Measurements from ENCODE around the gene LSM14A. TPM values are rescaled to one million over a fixed set of nuclear protein-coding genes. Genes with fewer than 3 reads are reported as not detected.

LSM14A gene
- total and polyA plus RNA-seq, 2 of the 8 experiments (the other 6 are each of a cell fraction or from before 2014, with no cell fraction given): 117 to 195 TPM

GRCh38 chr19:34191355-34191962 lies 19.2 kb downstream of the LSM14A start:
- H3K23me2 ChIP-seq (ENCODE audit: low read depth, low read length): no peaks in the 10 kb centered on the region
- peaks cover 11 to 12% of the 10 kb centered on the region in 2 experiments for H4K20me1 ChIP-seq (replicated peaks in 1 of 2; ENCODE audit: control insufficient read depth in 1 of 2, insufficient read depth in 2 of 2, low read length in 2 of 2)
- H3K56ac ChIP-seq (replicated peaks; ENCODE audit: insufficient read length, low read depth, low read length): no peak overlapping the region
- H4K8ac ChIP-seq (ENCODE audit: extremely low read depth, insufficient read depth, low read length): no peak overlapping the region
- DNase-seq (ENCODE audit: low read depth in 1 of 2, low spot score in 2 of 2) (no peak), FAIRE-seq (no peak)
- 82% methylated on average over 3 of the region's 3 CpGs; no CpG with 5 or more reads in 1 of the 2 experiments for WGBS, 2 experiments (ENCODE audit: extremely low coverage in 1 of 2, insufficient coverage in 1 of 2, insufficient read length in 1 of 2, insufficient replicate concordance in 2 of 2, low coverage in 1 of 2, low lambda C conversion rate in 2 of 2, missing lambda C conversion rate in 1 of 2)
- no peak overlapping the region for H3K4me2 ChIP-seq (ENCODE audit: insufficient read depth in 1 of 2, low read depth in 2 of 2, low read length in 2 of 2)
- no peak overlapping the region for H3K23ac ChIP-seq (ENCODE audit: insufficient read length)
- CTCF ChIA-PET (ENCODE audit: partially characterized antibody): no interaction called here
- no peak overlapping the region for H3K14ac ChIP-seq (ENCODE audit: insufficient read length)
- no peak overlapping the region for H3K9ac ChIP-seq (replicated peaks in 1 of 4; ENCODE audit: extremely low read depth in 1 of 4, low read depth in 3 of 4, low read length in 3 of 4)
- no peak overlapping the region for H3K27ac ChIP-seq (ENCODE audit: low read depth, low read length)
- POLR2A ChIA-PET (ENCODE audit: partially characterized antibody): interaction anchor here (1.0 to 2.4 kb wide), 4 partner anchors 8 to 18 kb away, joined by 3 to 11 read pairs (median 4); no protein-coding TSS in a partner anchor
- H2AK5ac ChIP-seq (ENCODE audit: low read depth, low read length): no peak overlapping the region
- H3K36me3 ChIP-seq (ENCODE audit: control insufficient read depth in 2 of 4, insufficient read depth in 4 of 4, low read length in 3 of 4): peaks cover 2 to 27% (median 17%) of the 10 kb centered on the region in 4 experiments
- H3K9me3 ChIP-seq (ENCODE audit: insufficient read depth in 2 of 2, low read depth in 1 of 2, low read length in 1 of 2): no peaks in the 10 kb centered on the region
- no peak overlapping the region for H3K4me3 ChIP-seq (ENCODE audit: extremely low read depth in 1 of 4, insufficient read depth in 2 of 4, low read depth in 3 of 4, low read length in 4 of 4)
- H2BK5ac ChIP-seq (ENCODE audit: low read depth, low read length): no peak overlapping the region
- H2BK20ac ChIP-seq (ENCODE audit: low read length): no peak overlapping the region
- H3K4ac ChIP-seq (replicated peaks; ENCODE audit: insufficient read length, low read depth, low read length): no peak overlapping the region
- H2BK120ac ChIP-seq (replicated peaks; ENCODE audit: low read depth, low read length): no peak overlapping the region
- no peak overlapping the region for H2BK15ac ChIP-seq (ENCODE audit: low read length)
- no peak overlapping the region for H2BK12ac ChIP-seq (ENCODE audit: low read depth, low read length)
- no peaks in the 10 kb centered on the region for H3K79me1 ChIP-seq (ENCODE audit: low read depth, low read length)
- no peak overlapping the region for H4K5ac ChIP-seq (ENCODE audit: insufficient read length, low read depth, low read length)
- no peak overlapping the region for H4K91ac ChIP-seq (replicated peaks; ENCODE audit: insufficient read length, low read length)
- H2AFZ ChIP-seq (ENCODE audit: low read length): no peak overlapping the region
- no peaks in the 10 kb centered on the region for H3K27me3 ChIP-seq (replicated peaks in 1 of 4; ENCODE audit: control insufficient read depth in 3 of 4, extremely low read depth in 1 of 4, insufficient read depth in 3 of 4, low read length in 3 of 4)
- peaks cover 15 to 89% of the 10 kb centered on the region in 2 experiments for H3K79me2 ChIP-seq (ENCODE audit: control insufficient read depth in 1 of 2, insufficient read depth in 2 of 2, low read length in 2 of 2)
- no peak overlapping the region for H3K18ac ChIP-seq (ENCODE audit: extremely low read depth, low read length)
- H3K4me1 ChIP-seq (replicated peaks in 1 of 4; ENCODE audit: control insufficient read depth in 3 of 4, insufficient read depth in 4 of 4, low read length in 3 of 4): no peaks in the 10 kb centered on the region; a peak in 1 of 7 replicates
